Parietal lobe (tissue), 1 donor: ENCODE results near the gene KRT28. TPM values are rescaled to one million over a fixed set of nuclear protein-coding genes. Genes with fewer than 3 reads are reported as not detected.

Source experiments
- total RNA-seq: library from RNA; depleted of rRNA; stranded (reverse); fragments of >200 nt; gene quantifications from one replicate; pipeline ENCODE4 v1.2.3, GENCODE V29; 2014

Gene KRT28, protein sequence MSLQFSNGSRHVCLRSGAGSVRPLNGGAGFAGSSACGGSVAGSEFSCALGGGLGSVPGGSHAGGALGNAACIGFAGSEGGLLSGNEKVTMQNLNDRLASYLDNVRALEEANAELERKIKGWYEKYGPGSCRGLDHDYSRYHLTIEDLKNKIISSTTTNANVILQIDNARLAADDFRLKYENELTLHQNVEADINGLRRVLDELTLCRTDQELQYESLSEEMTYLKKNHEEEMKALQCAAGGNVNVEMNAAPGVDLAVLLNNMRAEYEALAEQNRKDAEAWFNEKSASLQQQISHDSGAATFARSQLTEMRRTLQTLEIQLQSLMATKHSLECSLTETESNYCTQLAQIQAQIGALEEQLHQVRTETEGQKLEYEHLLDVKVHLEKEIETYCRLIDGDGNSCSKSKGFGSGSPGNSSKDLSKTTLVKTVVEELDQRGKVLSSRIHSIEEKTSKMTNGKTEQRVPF
- total RNA-seq = not detected

DNA sequence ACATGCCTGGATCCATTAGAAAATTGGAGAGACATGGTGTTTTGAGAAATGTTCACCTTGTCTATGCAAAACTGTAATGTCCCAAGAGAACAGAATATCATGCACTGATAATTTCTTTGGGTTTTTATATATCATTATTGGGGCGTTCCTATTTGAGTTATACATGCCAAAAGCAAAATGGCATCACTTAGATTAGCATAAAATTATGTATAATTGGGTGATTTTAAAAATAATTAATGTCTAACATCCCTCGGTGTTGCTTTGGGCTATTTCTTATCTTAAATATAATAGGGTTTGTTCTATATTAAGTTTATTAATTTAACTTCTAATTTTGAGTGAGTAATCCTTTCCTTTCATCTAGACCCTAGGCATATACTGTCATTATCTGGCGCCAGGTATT lies at the start of gene KRT28:
Gene KRT28, minus strand, starts transcription at position 101 of the 400 bp plus-strand sequence. Its CDS starts 66 bp downstream, at position 35.

DNA sequence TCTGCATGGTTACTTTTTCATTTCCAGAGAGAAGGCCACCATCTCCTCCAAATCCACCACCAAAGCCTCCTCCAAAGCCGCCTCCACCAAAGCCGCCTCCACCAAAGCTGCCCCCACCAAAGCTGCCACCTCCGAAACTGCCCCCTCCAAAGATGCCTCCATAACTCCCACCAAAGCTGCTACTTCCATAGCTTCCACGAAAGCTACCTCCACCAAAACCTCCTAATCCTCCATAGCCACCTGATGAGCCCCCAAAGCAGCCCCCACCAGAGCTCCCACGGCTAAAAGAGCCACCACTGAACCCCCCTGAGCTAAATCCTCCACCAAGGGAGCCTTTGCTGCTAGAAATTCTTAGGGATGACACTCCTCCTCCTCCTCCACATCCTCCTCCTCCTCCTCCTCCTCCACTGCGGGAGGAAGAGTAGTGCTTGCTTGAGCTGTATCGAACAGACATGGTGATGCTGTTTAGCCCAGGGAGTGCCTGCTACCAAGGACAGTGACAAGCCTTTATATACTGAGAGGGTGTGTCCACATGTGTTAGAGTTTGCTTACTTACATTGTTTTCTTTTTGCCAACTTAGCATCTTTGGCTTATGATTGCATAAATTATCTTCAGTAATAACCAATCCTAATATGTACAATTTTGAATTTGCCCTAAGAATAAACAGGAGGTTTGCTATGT lies 22.5 kb upstream of the KRT28 start, which contains the start of gene KRT10:
Gene KRT10, minus strand, starts transcription at position 483 of the 681 bp plus-strand sequence. Its CDS starts 29 bp downstream, at position 454.

DNA sequence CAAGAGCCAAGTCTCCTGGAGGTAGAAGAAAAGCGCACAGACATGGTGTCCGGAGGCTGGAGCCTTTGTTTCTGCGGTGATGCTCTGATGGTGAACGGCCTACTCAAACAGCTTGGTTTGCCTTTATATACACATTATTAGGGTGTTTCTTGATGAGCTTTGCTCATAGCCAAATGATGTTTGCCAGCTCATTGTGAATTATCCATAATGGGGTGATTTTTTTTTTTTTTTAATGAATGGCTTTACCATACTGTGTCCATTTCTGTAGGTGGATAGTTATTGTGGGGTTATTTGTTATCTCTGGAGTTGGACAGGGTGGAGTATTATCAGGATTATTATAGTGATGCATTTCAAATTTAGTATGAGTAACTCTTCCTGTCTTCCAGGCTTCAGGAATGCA lies 17.3 kb downstream of the KRT28 start, which contains the start of gene KRT27:
Gene KRT27, minus strand, starts transcription at position 101 of the 400 bp plus-strand sequence. Its CDS starts 57 bp downstream, at position 44.

DNA sequence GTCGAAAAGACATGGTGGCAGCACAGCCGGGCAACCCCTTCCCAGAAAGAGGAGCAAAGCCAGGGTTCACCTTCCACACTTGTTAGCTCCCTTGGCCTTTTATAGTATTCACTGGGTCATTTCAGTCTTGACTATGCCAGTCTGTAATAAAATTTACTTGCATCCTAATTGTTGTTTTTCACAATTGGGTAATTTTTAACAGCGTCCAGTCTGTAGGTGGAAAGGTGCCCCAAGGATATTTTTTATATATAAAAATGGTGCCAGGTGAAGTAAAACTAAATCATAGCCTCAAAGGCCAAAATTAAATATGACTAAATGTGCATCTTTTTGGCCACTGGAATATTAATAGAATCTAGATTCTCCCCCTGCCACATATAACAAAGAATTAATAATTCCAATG lies 27.7 kb downstream of the KRT28 start, which contains the start of gene KRT26:
Gene KRT26, minus strand, starts transcription at position 101 of the 400 bp plus-strand sequence. Its CDS starts 88 bp downstream, at position 13.

DNA sequence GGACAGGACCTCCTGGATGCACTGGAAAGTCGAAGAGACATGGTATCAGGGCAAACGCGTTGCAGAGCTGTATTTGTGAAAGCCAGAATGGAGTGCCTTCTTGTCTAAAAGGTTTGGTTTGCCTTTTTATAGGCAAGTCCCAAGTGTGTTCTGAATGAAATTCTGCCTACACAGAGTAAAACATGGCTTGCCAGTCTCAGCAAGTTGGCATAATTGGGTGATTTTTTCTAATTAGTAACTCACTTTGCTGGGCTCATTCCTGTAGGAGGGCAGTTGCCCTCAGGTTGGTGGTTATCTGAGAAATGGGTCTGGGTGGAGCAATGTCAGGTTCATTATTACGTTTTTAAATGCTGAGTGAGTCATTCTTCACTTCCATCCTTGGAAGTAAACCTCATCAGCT lies 44.5 kb downstream of the KRT28 start, which contains the start of gene KRT25:
Gene KRT25, minus strand, starts transcription at position 101 of the 400 bp plus-strand sequence. Its CDS starts 60 bp downstream, at position 41.

Other genes starting within 250 kb of the KRT28 start
- gene CCR7, start 234.5 kb downstream of the KRT28 start, total RNA-seq = not detected
- gene SMARCE1, start 152.1 kb downstream of the KRT28 start, total RNA-seq = 139 TPM
- gene KRT222, start 134.8 kb downstream of the KRT28 start, total RNA-seq = 3.4 TPM
- gene KRT24, start 96.2 kb downstream of the KRT28 start, total RNA-seq = not detected
- not detected for gene KRT25, start 44.6 kb downstream of the KRT28 start, total RNA-seq
- gene KRT26, start 27.8 kb downstream of the KRT28 start, total RNA-seq = not detected
- not detected for gene KRT27, start 17.4 kb downstream of the KRT28 start, total RNA-seq
- gene KRT10, start 22.7 kb upstream of the KRT28 start, total RNA-seq = 2.8 TPM
- not detected for gene KRT12, start 67.3 kb upstream of the KRT28 start, total RNA-seq
- not detected for gene KRT20, start 85.3 kb upstream of the KRT28 start, total RNA-seq
- gene KRT23, start 137.7 kb upstream of the KRT28 start, total RNA-seq = not detected
- gene KRT39, start 167.0 kb upstream of the KRT28 start, total RNA-seq = not detected
- not detected for gene KRT40, start 184.4 kb upstream of the KRT28 start, total RNA-seq
- gene KRTAP3-3, start 194.2 kb upstream of the KRT28 start, total RNA-seq = not detected
- gene KRTAP3-2, start 199.9 kb upstream of the KRT28 start, total RNA-seq = not detected
- gene KRTAP3-1, start 209.2 kb upstream of the KRT28 start, total RNA-seq = not detected
- not detected for gene KRTAP1-5, start 227.2 kb upstream of the KRT28 start, total RNA-seq
- not detected for gene KRTAP1-4, start 230.2 kb upstream of the KRT28 start, total RNA-seq
- not detected for gene KRTAP1-3, start 234.9 kb upstream of the KRT28 start, total RNA-seq
- gene KRTAP1-1, start 241.5 kb upstream of the KRT28 start, total RNA-seq = not detected
- gene KRTAP2-1, start 247.4 kb upstream of the KRT28 start, total RNA-seq = not detected